GM12865 (cell line): ENCODE measurements around the gene SPSB4.

Experiments used
- DNase-seq: peaks from one replicate; pipeline ENCODE4 v3.0.0; 2010; ENCODE audit warnings: low read depth
- H3K4me3 ChIP-seq: 2 replicates; pipeline ENCODE4 v1.5.1; 2011; ENCODE audit warnings: mild to moderate bottlenecking, low read depth, low read length, control low read depth
- CTCF ChIP-seq: IDR thresholded peaks from 2 replicates; pipeline ENCODE4 v1.5.1; 2011; ENCODE audit warnings: low read length, control low read depth, low read depth, inconsistent platforms; ENCODE audit not compliant: insufficient read depth; ENCODE audit errors: missing control alignments

SPSB4 gene

GRCh38 chr3:141045849-141046248 is 5.3 kb upstream of the SPSB4 start:
- TF ChIP-seq CTCF: no peak
- no peak overlapping the region for H3K4me3 ChIP-seq
- DNase-seq: no peak

- no peak overlapping the region for H3K4me3 ChIP-seq
- no peak for TF ChIP-seq CTCF
- DNase-seq: no peak
Observed at GRCh38 chr3:141047168-141047567, 4.0 kb upstream of the SPSB4 start.

GRCh38 chr3:141049681-141050080 is 1.5 kb upstream of the SPSB4 start:
- H3K4me3 ChIP-seq: no peak overlapping the region
- no peak for DNase-seq
- no peak for TF ChIP-seq CTCF

GRCh38 chr3:141051443-141052200 is 475 bp downstream of the SPSB4 start:
- H3K4me3 ChIP-seq: no peak overlapping the region
- no peak for TF ChIP-seq CTCF
- no peak for DNase-seq

- no peak overlapping the region for H3K4me3 ChIP-seq
- no peak for DNase-seq
- no peak for TF ChIP-seq CTCF
Observed at GRCh38 chr3:141052201-141053069, 1.3 kb downstream of the SPSB4 start.

- DNase-seq: no peak
- TF ChIP-seq CTCF: no peak
Observed at GRCh38 chr3:141055136-141055535, 4.0 kb downstream of the SPSB4 start.

More at GRCh38 chr3:141055136-141055535, 4.0 kb downstream of the SPSB4 start:
- no peak overlapping the region for H3K4me3 ChIP-seq
